ENCODE data around the gene MBP.

- TF ChIP-seq TAF1 (IDR thresholded peaks at IDR 0.05; ENCODE audit: low read depth, low read length) (no peak), POLR2A (IDR thresholded peaks at IDR 0.05; ENCODE audit: low read depth, low read length) (no peak), POU2F2 (IDR thresholded peaks at IDR 0.05; ENCODE audit: low read depth, low read length) (no peak), POLR2AphosphoS5 (IDR thresholded peaks at IDR 0.05; ENCODE audit: low read depth, low read length) (no peak), PAX5 (IDR thresholded peaks at IDR 0.05; ENCODE audit: insufficient read depth, low read length, severe bottlenecking) (no peak)
These were observed 32.9 kb downstream of the MBP start for GRCh38 chr18:77099485-77100370.

Measured in GM12891 (cell line).